T follicular helper cell (primary cell): ENCODE data around the gene CLK3.

Experiments used
- DNase-seq: peaks from one replicate; pipeline ENCODE4 v3.0.0-alpha.2; 2020; ENCODE audit warnings: low read depth

Gene CLK3

GRCh38 chr15:74603026-74603788 is 12.4 kb upstream of the CLK3 start:
- DNase-seq, result no peak

DNA sequence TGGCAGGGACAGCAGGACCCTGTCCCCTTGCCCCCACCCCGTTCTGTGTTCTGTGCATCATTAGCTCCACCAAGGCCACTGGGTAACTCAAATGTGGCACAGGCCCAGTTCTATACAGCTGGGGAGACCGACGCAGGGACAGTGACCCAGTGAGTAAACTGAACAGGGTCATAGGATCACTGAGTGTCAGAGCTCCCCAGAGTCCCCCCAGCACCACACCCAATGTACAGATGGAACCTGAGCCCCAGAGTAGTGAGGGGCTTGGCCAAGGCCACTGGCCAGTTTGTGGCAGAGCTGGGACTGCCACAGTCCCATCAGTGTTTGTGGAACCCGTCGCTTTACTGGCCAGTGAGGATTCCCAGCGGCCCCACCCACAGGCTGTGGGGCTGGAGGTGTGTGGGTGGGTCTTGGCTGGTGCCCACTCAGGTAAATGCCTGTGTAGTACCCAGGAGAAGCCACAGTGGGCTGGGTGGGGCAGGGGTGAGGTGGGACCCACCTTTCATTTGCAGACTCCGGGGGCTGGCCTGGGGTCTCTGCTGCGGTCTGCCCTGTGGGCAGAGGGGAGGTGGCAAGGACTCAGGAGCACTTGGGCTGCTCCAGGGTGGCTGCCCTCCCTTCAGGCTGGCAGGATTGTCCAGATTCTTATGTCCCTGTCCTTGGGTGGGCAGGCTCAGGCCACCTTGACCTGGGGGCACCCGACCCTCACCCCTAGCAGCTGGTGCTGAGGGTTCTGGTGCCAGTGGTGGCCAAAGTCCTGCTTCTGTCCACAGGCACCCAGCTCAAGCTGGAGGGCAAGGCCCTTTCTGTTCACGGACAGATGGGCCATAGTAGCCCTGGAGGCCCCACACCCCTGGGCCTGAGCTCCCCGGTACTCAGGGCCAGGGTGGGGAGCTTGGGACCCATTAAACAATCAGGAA is 11.6 kb upstream of the CLK3 start:
- no peak for DNase-seq

- DNase-seq, result no peak
Measured at GRCh38 chr15:74604983-74605794, 10.4 kb upstream of the CLK3 start.

DNA sequence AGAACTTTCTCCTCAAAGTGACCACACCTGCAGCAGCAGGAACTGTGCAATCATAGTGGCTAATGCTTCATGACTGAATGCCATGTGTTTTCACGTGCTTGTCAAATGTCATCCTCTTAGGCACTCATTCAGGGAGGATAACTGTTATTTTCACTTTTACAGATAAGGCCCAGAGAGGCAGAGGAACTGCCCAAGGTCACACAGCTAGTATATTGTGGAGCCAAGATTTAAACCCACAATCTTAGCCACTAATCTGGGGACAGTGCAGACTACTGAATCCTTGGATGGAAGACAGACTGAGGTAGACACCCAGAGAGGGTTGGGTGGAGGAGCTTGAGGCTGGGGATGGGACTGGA is 9.9 kb upstream of the CLK3 start:
- no peak for DNase-seq

- no peak for DNase-seq
Measured at GRCh38 chr15:74608786-74609185, 6.8 kb upstream of the CLK3 start.

DNA sequence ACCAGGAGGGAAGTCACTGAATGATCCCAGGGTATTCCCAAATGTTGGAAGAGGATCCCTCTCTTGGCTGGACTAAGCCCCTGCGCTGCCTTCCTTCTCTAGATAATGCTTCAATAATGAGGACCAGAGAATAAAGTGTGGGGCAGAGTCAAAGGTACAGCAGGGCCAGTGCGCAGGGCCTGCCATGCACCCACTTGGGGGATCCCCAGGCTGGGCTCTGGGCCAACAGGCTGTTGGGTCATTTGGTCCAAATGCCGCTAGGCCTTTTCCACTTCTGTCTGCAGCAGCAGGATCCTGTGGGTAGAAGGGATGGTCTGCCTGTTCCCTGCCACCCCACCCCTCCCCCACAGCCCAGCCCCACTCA is 5.7 kb upstream of the CLK3 start:
- DNase-seq, result no peak

DNA sequence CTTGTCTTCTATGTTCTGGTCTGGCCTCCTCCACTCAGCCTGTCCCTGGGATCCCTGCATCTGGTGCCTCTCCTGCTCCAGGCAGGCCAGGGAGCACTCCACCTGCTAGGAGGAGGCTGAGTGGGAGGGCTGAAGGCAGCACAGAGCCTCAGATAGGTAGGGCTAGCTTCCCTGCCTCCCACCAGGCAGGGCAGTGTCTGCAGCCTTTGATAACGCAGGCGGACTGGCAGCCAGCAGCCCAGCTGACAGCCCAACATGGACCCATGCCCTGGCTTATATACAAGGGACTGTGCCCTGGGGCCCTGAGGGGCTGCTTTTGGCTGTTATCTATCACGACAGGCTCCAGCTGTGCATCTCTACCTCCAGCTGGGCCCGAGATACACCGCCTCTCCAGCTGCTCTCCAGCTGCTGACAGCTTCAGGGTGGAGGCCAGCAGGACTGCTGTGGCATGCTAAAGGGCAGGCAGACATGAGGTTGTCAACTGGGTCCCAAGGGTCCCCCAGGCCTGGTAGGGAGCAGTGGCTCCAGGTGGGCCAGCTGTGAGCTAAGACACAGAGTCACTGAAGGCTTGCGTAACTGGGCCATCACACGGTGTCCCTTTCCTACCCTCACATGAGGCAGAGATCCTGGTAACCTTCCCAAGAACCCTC is 5.2 kb upstream of the CLK3 start:
- no peak for DNase-seq

GRCh38 chr15:74611341-74611740 is 4.3 kb upstream of the CLK3 start:
- no peak for DNase-seq

- DNase-seq, result no peak
Measured at GRCh38 chr15:74611834-74612233, 3.8 kb upstream of the CLK3 start.

GRCh38 chr15:74612677-74613076 is 3.0 kb upstream of the CLK3 start:
- no peak for DNase-seq

DNA sequence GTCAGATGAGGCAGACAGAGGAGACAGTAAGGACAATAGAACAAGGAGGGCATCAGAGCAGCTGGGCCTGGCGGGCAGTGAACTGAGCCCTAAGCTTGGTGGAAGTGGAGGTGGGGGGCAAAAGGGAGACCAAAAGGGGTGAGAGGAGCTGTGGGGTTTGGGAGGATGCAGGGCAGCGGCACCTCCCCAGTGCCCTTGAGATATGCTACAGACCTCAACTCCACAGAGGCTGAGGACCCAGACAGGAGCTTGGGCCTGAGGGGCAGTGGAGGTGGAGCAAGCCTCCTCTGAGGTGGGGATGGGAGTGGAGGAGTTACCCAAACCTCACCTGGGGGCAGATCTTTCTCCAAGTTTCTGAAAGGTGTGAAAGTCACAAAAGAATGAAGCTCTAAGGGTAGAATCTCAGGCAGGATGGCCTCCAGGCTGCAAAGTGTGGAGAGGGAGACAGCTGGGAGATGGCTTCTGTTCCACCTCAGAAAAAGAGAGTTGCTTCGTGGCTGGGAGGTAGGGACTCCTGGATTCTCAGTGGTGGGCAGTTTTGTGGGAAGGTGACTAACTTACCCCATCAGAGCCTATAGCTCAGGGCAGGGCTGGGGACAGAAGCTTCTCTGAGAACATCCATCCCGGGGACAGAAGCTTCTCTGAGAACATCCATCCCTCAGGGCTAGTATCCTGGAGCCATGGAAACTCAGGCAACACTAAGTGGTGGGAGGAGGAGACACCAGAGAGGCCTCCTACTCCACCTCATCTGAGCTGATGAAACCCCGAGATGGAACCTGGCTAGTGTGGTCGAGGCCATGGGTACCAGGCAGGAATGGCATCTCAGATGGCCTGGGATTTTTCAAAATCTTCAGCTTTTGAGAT is 2.3 kb upstream of the CLK3 start:
- no peak for DNase-seq

- DNase-seq, result no peak
Measured at GRCh38 chr15:74613953-74614743, 1.5 kb upstream of the CLK3 start.

GRCh38 chr15:74614744-74615507 is 710 bp upstream of the CLK3 start:
- peak; percentile 88 for DNase-seq

- peak; percentile 73 for DNase-seq
Measured at GRCh38 chr15:74616366-74616939, 817 bp downstream of the CLK3 start.

DNA sequence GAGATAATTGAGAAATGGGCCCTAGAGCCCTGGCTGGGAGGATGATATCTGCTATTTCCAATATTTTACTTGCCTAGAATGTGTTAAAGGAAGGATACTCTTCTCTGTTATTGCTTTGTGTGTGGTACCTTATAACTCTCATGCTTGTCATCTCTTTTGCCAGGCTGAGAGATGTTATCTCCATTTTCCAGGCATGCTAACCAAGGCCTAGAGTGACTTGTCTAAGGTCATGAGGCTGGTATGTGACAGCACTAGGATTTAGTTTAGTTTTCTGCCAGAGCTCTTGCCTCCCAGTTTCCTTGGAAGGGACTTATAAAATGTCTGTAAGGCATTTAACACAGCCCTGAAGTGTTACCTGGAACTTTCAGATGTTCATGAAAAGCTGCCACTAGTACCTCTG is 1.4 kb downstream of the CLK3 start:
- no peak for DNase-seq

- DNase-seq, result no peak
Measured at GRCh38 chr15:74618841-74619596, 3.4 kb downstream of the CLK3 start.

- DNase-seq, result no peak
Measured at GRCh38 chr15:74619916-74620635, 4.4 kb downstream of the CLK3 start.
